ENCODE data around the gene TMEM51.

The TMEM51 gene

DNA sequence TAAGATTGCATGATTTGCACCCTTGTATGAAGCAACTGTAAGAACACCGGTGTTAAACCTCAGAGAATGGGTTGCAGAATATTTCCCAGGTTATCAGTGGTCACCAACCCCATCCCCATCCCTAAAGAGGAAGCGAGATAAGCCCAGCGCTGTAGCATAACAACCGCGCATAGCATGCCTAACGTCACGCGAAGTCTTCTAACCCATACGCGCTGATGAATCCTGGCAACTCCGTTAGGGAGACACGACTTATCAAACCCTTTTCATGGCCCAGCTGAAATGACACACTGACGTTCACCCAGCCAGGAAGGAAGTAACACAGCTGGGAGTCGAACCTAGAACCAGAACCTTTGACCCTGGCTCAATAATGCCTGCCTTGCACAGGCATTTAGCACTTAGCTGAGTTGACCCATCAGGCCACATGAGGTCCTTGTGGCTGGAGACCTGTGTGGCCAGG, 24.2 kb downstream of the TMEM51 start:
- DNase-seq (ENCODE audit: low spot score) = no peak

DNA sequence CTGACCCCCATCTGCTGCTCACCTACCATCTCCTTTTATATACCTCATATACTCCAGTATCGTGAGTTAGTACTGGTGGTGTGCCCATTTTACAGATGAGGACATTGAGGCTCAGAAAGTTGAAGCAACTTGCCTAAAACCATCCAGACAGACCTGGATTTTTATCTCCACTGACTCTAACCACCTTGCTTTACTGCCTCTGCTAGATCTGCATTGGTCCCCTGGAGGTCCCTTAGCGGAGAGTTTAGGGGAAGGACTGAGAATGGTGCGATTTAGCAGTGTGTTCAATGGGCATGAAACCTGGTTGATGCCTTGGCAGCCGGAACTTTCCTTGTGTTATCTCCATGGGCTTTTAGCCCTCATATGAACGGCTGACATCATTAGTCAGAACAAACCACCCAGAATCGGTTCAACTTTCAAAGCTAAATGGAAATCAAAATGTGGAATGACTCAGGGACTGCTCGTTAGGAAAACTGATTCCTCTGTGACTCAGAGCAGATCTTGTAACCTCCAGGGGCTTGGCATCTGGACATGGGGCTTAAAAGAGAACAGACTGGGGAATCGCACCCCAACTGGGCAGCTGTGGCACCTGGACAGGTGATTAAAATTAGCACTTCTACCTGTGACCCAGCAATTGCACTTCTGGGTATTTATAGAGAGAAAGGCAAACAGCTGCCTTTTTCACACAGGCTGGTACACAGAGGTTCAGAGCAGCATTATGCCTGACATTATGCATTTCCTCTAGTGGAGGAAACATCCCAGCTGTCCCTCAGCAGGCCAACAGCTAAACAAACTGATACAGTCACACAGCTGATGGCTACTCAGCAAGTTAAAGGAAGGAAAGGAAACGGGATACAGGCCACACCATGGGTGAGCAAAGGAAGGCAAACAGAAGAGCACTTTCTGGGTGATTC, 25.3 kb downstream of the TMEM51 start:
- DNase-seq (ENCODE audit: low spot score) = peak; percentile 84

- no peak for DNase-seq (ENCODE audit: low spot score)
Measured at GRCh38 chr1:15179485-15179883, 25.9 kb downstream of the TMEM51 start.

DNA sequence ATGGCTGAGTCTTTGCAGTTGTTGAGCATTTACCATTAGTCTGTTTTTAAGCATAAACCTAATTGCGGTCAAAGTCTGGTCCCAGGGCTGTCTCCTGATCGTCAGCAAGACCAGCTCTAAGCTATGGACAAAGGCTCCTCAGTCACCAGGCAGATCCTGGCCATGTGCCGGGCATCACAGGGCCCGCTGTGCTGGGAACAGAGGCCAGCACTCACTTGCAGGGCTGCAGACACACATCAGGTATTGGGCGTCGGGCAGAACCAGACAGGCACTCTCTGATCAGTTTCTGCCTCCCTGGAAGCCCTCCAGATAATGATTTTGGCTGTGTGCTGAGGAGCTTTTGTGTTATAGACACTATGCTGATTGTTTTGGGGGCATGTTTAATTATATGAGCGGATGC, 26.6 kb downstream of the TMEM51 start:
- no peak for DNase-seq (ENCODE audit: low spot score)

- DNase-seq (ENCODE audit: low spot score) = no peak
Measured at GRCh38 chr1:15180945-15181523, 27.5 kb downstream of the TMEM51 start.

- no peak for DNase-seq (ENCODE audit: low spot score)
Measured at GRCh38 chr1:15181564-15181963, 28.0 kb downstream of the TMEM51 start.

GRCh38 chr1:15184436-15185241, 31.1 kb downstream of the TMEM51 start:
- no peak for DNase-seq (ENCODE audit: low spot score)

DNA sequence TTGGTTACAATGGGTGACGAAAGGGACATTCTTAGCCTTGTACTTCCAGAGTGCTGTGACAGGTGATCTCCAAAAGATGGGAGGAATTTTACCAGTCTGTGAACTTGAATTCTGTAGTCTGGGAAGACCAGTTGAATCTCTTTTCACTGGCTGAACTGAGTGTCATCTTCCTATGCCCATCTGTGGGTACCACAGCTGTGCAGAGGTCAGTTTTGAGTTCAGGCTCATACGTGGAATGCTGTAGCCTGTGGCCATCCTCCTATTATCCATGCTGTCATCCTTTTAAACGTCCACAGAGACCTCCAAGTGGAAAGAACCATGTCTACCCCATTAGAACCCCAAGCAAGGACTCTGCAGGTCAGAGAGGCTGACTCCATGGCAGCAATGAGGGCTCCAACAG, 32.1 kb downstream of the TMEM51 start:
- DNase-seq (ENCODE audit: low spot score) = no peak

GRCh38 chr1:15186073-15186845, 32.7 kb downstream of the TMEM51 start:
- no peak for DNase-seq (ENCODE audit: low spot score)

- no peak for DNase-seq (ENCODE audit: low spot score)
Measured at GRCh38 chr1:15186846-15187151, 33.3 kb downstream of the TMEM51 start.

- no peak for DNase-seq (ENCODE audit: low spot score)
Measured at GRCh38 chr1:15187175-15188129, 33.9 kb downstream of the TMEM51 start.

DNA sequence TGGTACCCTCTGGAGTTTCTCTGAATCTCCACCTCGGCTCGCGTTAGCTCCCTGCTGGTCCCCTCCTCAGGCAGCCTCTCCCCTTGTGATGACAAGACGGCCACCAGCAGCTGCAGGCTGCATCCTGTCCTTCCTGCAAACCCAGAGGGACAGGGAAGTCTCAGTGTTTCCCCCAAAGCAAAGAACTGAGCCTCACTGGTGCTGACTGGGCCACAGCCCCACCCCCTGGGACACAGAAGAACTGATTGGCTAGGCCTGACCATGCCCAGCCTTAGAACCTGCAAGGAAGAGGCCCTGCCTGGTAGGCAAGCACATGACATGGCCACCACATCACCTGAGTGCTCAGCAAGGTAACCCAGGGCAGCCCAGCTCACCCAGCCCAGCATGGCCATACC, 34.6 kb downstream of the TMEM51 start:
- no peak for DNase-seq (ENCODE audit: low spot score)

- DNase-seq (ENCODE audit: low spot score) = peak; percentile 87
Measured at GRCh38 chr1:15188678-15189077, 35.1 kb downstream of the TMEM51 start.

GRCh38 chr1:15189692-15190370, 36.3 kb downstream of the TMEM51 start:
- no peak for DNase-seq (ENCODE audit: low spot score)

GRCh38 chr1:15191267-15191666, 37.7 kb downstream of the TMEM51 start:
- DNase-seq (ENCODE audit: low spot score) = no peak

- no peak for DNase-seq (ENCODE audit: low spot score)
Measured at GRCh38 chr1:15191770-15192169, 38.2 kb downstream of the TMEM51 start.

- no peak for DNase-seq (ENCODE audit: low spot score)
Measured at GRCh38 chr1:15192916-15193550, 39.5 kb downstream of the TMEM51 start.

DNA sequence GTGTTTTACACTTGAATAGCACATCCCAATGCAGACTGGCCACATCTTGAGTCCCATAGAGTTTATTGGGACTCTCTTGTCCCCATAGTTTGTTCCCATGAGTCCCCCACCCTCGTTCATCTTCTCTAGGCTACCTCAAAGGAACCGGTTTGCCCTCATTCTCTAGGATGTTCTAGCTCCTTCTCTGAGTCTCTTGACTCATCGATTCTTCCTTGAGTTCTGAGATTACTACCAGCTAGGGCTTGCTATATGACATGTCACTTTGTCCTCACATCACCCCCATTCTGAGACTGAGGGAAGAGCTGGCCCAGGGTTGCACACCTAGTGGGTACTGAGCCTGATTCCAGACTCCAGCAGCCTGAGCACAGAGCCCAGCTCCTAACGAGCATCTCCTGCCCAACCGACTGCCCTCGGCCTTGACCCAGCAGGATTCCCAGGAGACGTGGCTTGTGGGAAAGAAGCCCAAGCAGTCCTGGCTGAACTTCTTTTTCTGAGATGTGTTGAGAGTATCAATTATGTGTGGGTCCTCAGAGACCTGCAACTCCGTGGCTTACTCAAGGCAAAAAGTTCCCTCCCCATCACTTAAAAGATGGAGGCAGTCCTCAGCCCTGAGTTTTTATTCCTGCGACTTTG, 42.0 kb downstream of the TMEM51 start:
- no peak for DNase-seq (ENCODE audit: low spot score)

DNA sequence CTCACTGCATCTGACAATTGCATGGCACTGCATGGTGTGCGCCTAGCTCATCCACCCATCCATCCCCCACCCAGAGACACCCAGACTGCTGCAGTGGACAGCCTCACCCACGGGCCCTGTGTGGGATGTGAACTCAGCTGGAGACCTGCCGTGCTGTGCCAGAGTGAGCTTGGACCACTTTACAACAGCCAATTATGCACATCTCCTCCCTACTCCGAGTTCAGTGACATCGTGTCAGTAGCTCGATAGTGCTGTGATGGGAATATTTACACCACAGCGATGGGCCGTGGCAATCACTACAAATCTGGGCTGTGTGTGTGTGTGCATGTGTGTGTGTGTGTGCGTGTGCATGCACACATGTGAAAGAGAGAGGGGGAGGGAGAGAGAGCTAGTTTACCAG, 42.5 kb downstream of the TMEM51 start:
- DNase-seq (ENCODE audit: low spot score) = no peak
